IMR-90 (cell line): ENCODE results near the gene MLST8. TPM values are rescaled to one million over a fixed set of nuclear protein-coding genes. Genes with fewer than 3 reads are reported as not detected.

Experiments
- ATAC-seq: fragments of 200-7000 bp; cut with Tn5 transposase; 2 replicates; pipeline ENCODE4 v1.9.1; 2020; ENCODE audit warnings: low read depth, mild to moderate bottlenecking, moderate library complexity
- BruUV-seq: library from RNA; stranded (reverse); fragments of 400-500 nt; replicated peaks from 2 replicates; lab custom pipeline; 2021; lab: Mats Ljungman, UMichigan
- CTCF ChIA-PET: fragments of 300-600 bp; formaldehyde crosslinking; extraction: SDS; loops from one replicate; lab custom pipeline; 2021; ENCODE audit warnings: antibody characterized with exemption; lab: Yijun Ruan, JAX
- POLR2A ChIA-PET: fragments of 300-600 bp; sonication (Branson Sonifier 250); formaldehyde crosslinking; loops from one replicate; lab custom pipeline; 2022; ENCODE audit warnings: antibody characterized with exemption; ENCODE audit not compliant: unreplicated experiment; lab: Charles Lee
- DNase-seq: peaks from one replicate; pipeline ENCODE4 v3.0.0; 2013
- H2AFZ ChIP-seq: replicated peaks from 2 replicates; pipeline ENCODE3; 2013; ENCODE audit warnings: low read length, mild to moderate bottlenecking; ENCODE audit not compliant: poor library complexity
- H2AK5ac ChIP-seq: 2 replicates; pipeline ENCODE4 v1.6.1; 2013; ENCODE audit warnings: low read depth, low read length, inconsistent platforms
- H2AK9ac ChIP-seq: replicated peaks from 2 replicates; pipeline ENCODE3; 2013; ENCODE audit warnings: mild to moderate bottlenecking, low read depth, low read length, moderate library complexity; ENCODE audit not compliant: poor library complexity
- H2BK120ac ChIP-seq: 2 replicates; pipeline ENCODE4 v1.6.1; 2013; ENCODE audit warnings: low read depth, low read length, inconsistent platforms
- H2BK15ac ChIP-seq: 3 replicates; pipeline ENCODE4 v1.6.1; 2013; ENCODE audit warnings: low read depth, low read length, inconsistent platforms
- H2BK20ac ChIP-seq: 2 replicates; pipeline ENCODE4 v1.6.1; 2013; ENCODE audit warnings: low read depth, mild to moderate bottlenecking, inconsistent platforms, low read length, moderate library complexity
- H2BK5ac ChIP-seq: 2 replicates; pipeline ENCODE4 v1.6.1; 2013; ENCODE audit warnings: mild to moderate bottlenecking, low read depth, low read length, inconsistent platforms; ENCODE audit not compliant: poor library complexity, severe bottlenecking
- H3K14ac ChIP-seq: replicated peaks from 2 replicates; pipeline ENCODE4 v1.6.1; 2013; ENCODE audit warnings: low read depth, low read length, inconsistent platforms
- H3K18ac ChIP-seq: 2 replicates; pipeline ENCODE4 v1.6.1; 2013; ENCODE audit warnings: low read depth, low read length, control low read depth
- H3K23ac ChIP-seq: 2 replicates; pipeline ENCODE4 v1.6.1; 2013; ENCODE audit warnings: low read depth, low read length, inconsistent platforms
- H3K27ac ChIP-seq: 2 replicates; pipeline ENCODE4 v1.5.1; 2013; ENCODE audit warnings: mild to moderate bottlenecking, control low read depth, low read length; ENCODE audit not compliant: insufficient read depth
- H3K27me3 ChIP-seq: 2 replicates; pipeline ENCODE4 v1.6.1; 2013; ENCODE audit warnings: low read length; ENCODE audit not compliant: control insufficient read depth, insufficient read depth
- H3K36me3 ChIP-seq: 2 replicates; pipeline ENCODE4 v1.6.1; 2013; ENCODE audit warnings: low read length, mixed read lengths; ENCODE audit not compliant: control insufficient read depth, insufficient read depth
- H3K4ac ChIP-seq: 2 replicates; pipeline ENCODE4 v1.6.1; 2013; ENCODE audit warnings: low read depth, low read length, inconsistent platforms
- H3K4me1 ChIP-seq: 2 replicates; pipeline ENCODE4 v1.6.1; 2013; ENCODE audit warnings: low read length, mixed read lengths; ENCODE audit not compliant: control insufficient read depth, insufficient read depth
- H3K4me2 ChIP-seq: 2 replicates; pipeline ENCODE4 v1.6.1; 2013; ENCODE audit warnings: low read depth, mild to moderate bottlenecking, control low read depth, low read length, moderate library complexity
- H3K4me3 ChIP-seq: 2 replicates; pipeline ENCODE4 v1.5.1; 2013; ENCODE audit warnings: low read depth, mild to moderate bottlenecking, control low read depth, low read length, moderate library complexity; ENCODE audit not compliant: insufficient read depth
- H3K56ac ChIP-seq: 2 replicates; pipeline ENCODE4 v1.6.1; 2013; ENCODE audit warnings: low read length, inconsistent platforms; ENCODE audit not compliant: insufficient read depth; ENCODE audit errors: extremely low read depth
- H3K79me1 ChIP-seq, 2 experiments: 2 replicates each; pipeline ENCODE4 v1.6.1; 2013; ENCODE audit warnings: low read length in 2 of 2, inconsistent platforms in 1 of 2, low read depth in 1 of 2
- H3K9ac ChIP-seq: 2 replicates; pipeline ENCODE4 v1.6.1; 2013; ENCODE audit warnings: low read depth, low read length, control low read depth
- H3K9me1 ChIP-seq: 2 replicates; pipeline ENCODE4 v1.6.1; 2013; ENCODE audit warnings: low read length, inconsistent platforms; ENCODE audit not compliant: insufficient read depth
- H3K9me3 ChIP-seq: 2 replicates; pipeline ENCODE4 v1.6.1; 2013; ENCODE audit warnings: low read length; ENCODE audit not compliant: control insufficient read depth, insufficient read depth
- H4K20me1 ChIP-seq: 2 replicates; pipeline ENCODE4 v1.6.1; 2013; ENCODE audit warnings: low read length, inconsistent platforms; ENCODE audit not compliant: insufficient read depth
- H4K5ac ChIP-seq: 2 replicates; pipeline ENCODE4 v1.6.1; 2013; ENCODE audit warnings: mild to moderate bottlenecking, low read depth, low read length, control low read depth
- H4K8ac ChIP-seq, 2 experiments: 2 replicates each; pipeline ENCODE4 v1.6.1; 2013; ENCODE audit warnings: low read depth in 2 of 2, low read length in 2 of 2, control low read depth in 1 of 2, inconsistent platforms in 1 of 2
- H4K91ac ChIP-seq: 2 replicates; pipeline ENCODE4 v1.6.1; 2013; ENCODE audit warnings: low read depth, low read length, inconsistent platforms; ENCODE audit not compliant: insufficient read depth
- BHLHE40 ChIP-seq: fragments of 150-350 bp; IDR thresholded peaks from 2 replicates; pipeline ENCODE4 v1.6.1; 2016; ENCODE audit warnings: mild to moderate bottlenecking, low read depth, low read length
- CEBPB ChIP-seq: IDR thresholded peaks from 2 replicates; pipeline ENCODE4 v1.6.1; 2012; ENCODE audit warnings: low read depth, low read length, improper control_type of control experiment
- CHD1 ChIP-seq: IDR thresholded peaks from 2 replicates; pipeline ENCODE4 v1.6.1; 2012; ENCODE audit warnings: low read depth, low read length, improper control_type of control experiment
- CTCF ChIP-seq: conservative IDR thresholded peaks from 2 replicates; pipeline ENCODE4 v1.5.1; 2012; ENCODE audit warnings: mild to moderate bottlenecking, low read depth, low read length, improper control_type of control experiment
- ELK1 ChIP-seq: fragments of 150-350 bp; IDR thresholded peaks from 2 replicates; pipeline ENCODE4 v1.6.1; 2016; ENCODE audit warnings: low read depth, mild to moderate bottlenecking, low read length, moderate library complexity, borderline replicate concordance
- FOS ChIP-seq: fragments of 150-350 bp; IDR thresholded peaks from 2 replicates; pipeline ENCODE4 v1.6.1; 2016; ENCODE audit warnings: low read depth, low read length
- MAFK ChIP-seq: IDR thresholded peaks from 2 replicates; pipeline ENCODE4 v1.6.1; 2012; ENCODE audit warnings: low read depth, low read length, improper control_type of control experiment
- MAZ ChIP-seq: IDR thresholded peaks from 2 replicates; pipeline ENCODE4 v1.6.1; 2012; ENCODE audit warnings: low read depth, mild to moderate bottlenecking, low read length, improper control_type of control experiment, moderate library complexity, borderline replicate concordance
- MXI1 ChIP-seq: IDR thresholded peaks from 2 replicates; pipeline ENCODE4 v1.6.1; 2012; ENCODE audit warnings: low read depth, mild to moderate bottlenecking, low read length, moderate library complexity, borderline replicate concordance
- NFE2L2 ChIP-seq: fragments of 150-350 bp; IDR thresholded peaks from 2 replicates; pipeline ENCODE4 v1.6.1; 2016; ENCODE audit warnings: low read depth, mild to moderate bottlenecking, low read length
- POLR2A ChIP-seq: IDR thresholded peaks from 2 replicates; pipeline ENCODE4 v1.6.1; 2012; ENCODE audit warnings: mild to moderate bottlenecking, low read depth, low read length
- RAD21 ChIP-seq: IDR thresholded peaks from 2 replicates; pipeline ENCODE4 v1.6.1; 2012; ENCODE audit warnings: low read length, improper control_type of control experiment
- RCOR1 ChIP-seq: IDR thresholded peaks from 2 replicates; pipeline ENCODE4 v1.6.1; 2012; ENCODE audit warnings: mild to moderate bottlenecking, low read length, improper control_type of control experiment; ENCODE audit not compliant: insufficient replicate concordance
- RFX5 ChIP-seq: IDR thresholded peaks from 2 replicates; pipeline ENCODE4 v1.8.0; 2012; ENCODE audit warnings: low read depth, mild to moderate bottlenecking, low read length, moderate library complexity
- SMC3 ChIP-seq: fragments of 150-350 bp; IDR thresholded peaks from 2 replicates; pipeline ENCODE4 v1.6.1; 2016; ENCODE audit warnings: low read depth, mild to moderate bottlenecking, antibody characterized with exemption, low read length, moderate library complexity
- USF2 ChIP-seq: fragments of 150-350 bp; IDR thresholded peaks from 2 replicates; pipeline ENCODE4 v1.6.1; 2017; ENCODE audit warnings: mild to moderate bottlenecking, antibody characterized with exemption, low read length, low read depth
- WGBS, 2 experiments: methylation state at CpG; one replicate each; pipeline versions ENCODE4 v1.1.5 to v1.1.7; 2013; ENCODE audit warnings: missing lambda C conversion rate in 2 of 2; ENCODE audit not compliant: insufficient read length in 1 of 2; ENCODE audit errors: extremely low coverage in 2 of 2; 5-methylcytosine and 5-hydroxymethylcytosine counted together
- dilution Hi-C: fragments of 300-500 bp; cut with HindIII; formaldehyde crosslinking; loops from one replicate; pipeline ENCODE4 v1.14.3; 2018; ENCODE audit warnings: low sequenced_read_pairs; ENCODE audit not compliant: unreplicated experiment
- in situ Hi-C: fragments of 300-500 bp; cut with MboI; formaldehyde crosslinking; loops from 3 replicates; pipeline ENCODE4 v1.14.3; 2019; ENCODE audit warnings: low sequenced_read_pairs, inconsistent platforms, mixed read lengths
- intact Hi-C: fragments of 100-400 bp; cut with micrococcal nuclease; formaldehyde crosslinking; loops from 2 replicates; pipeline ENCODE4 v1.10.0; 2022
- polyA plus RNA-seq, 3 experiments: library from polyadenylated mRNA; depleted of rRNA; stranded (reverse); fragments of >200 nt; gene quantifications; 2 replicates each; pipeline ENCODE4 v1.2.3, GENCODE V29; 2012; ENCODE audit warnings: low replicate concordance in 1 of 3
- total RNA-seq: library from RNA; depleted of rRNA; stranded (reverse); fragments of >200 nt; gene quantifications from 2 replicates; pipeline ENCODE4 v1.2.3, GENCODE V29; 2012

The MLST8 gene
- total and polyA plus RNA-seq, 2 of the 4 experiments (the other 2 are of a cell fraction): 34.4 to 93.7 TPM

- Histone ChIP-seq H3K4me3 (no peak overlapping the region), H3K27me3 (peaks cover 47% of the 10 kb centered on the region), H3K79me1 (peaks cover 0 to 4% of the 10 kb centered on the region in 2 experiments; a peak in 1 of 4 replicates), H2BK15ac (no peak overlapping the region), H2AFZ (no peak overlapping the region), H2BK20ac (no peak overlapping the region), H2AK9ac (no peak overlapping the region), H4K8ac (no peak overlapping the region), H3K9ac (no peak overlapping the region), H3K4me2 (no peak overlapping the region), H3K4me1 (0 out of 2 replicates have a peak, but pooled peaks cover 2% of the 10 kb centered on the region), H2AK5ac (no peak overlapping the region), H3K4ac (no peak overlapping the region), H3K27ac (no peak overlapping the region), H3K9me1 (peaks cover 3% of the 10 kb centered on the region; the same call in 1 of the 2 replicates), H4K91ac (no peak overlapping the region), H3K56ac (no peak overlapping the region), H3K9me3 (no peaks in the 10 kb centered on the region), H3K18ac (no peak overlapping the region), H3K14ac (no peak overlapping the region), H2BK5ac (no peak overlapping the region), H3K36me3 (no peaks in the 10 kb centered on the region), H2BK120ac (no peak overlapping the region), H3K23ac (no peak overlapping the region; the same call in 1 of the 2 replicates), H4K5ac (no peak overlapping the region), H4K20me1 (no peaks in the 10 kb centered on the region; the same call in 1 of the 2 replicates)
- intact Hi-C loops: no loop called here
- DNase-seq: no peak
- WGBS, 2 experiments: 81% methylated on average over 3 of the region's 6 CpGs; no CpG with 5 or more reads in 1 of the 2 experiments
- in situ Hi-C loops: no loop called here
- dilution Hi-C loops: no loop called here
- ChIA-PET CTCF (no interaction called here), POLR2A (no interaction called here)
- BruUV-seq: no TSS peak
- TF ChIP-seq BHLHE40: no peak
- no peak for TF ChIP-seq ELK1
- TF ChIP-seq RCOR1: no peak
- no peak for TF ChIP-seq RAD21
- TF ChIP-seq SMC3: no peak
- TF ChIP-seq USF2: no peak
- TF ChIP-seq MAFK: no peak
- no peak for TF ChIP-seq POLR2A
- TF ChIP-seq CTCF: no peak
- no peak for TF ChIP-seq RFX5
- TF ChIP-seq MAZ: no peak
- TF ChIP-seq NFE2L2: no peak
- no peak for TF ChIP-seq CHD1
- TF ChIP-seq FOS: no peak
- no peak for TF ChIP-seq MXI1
- no peak for TF ChIP-seq CEBPB
- ATAC-seq: no peak
These were observed 4.9 kb upstream of the MLST8 start for GRCh38 chr16:2200313-2200712.
